ENCODE data around the gene GRIN1.

GRIN1 gene

GRCh38 chr9:137108608-137109249 is 30.2 kb upstream of the GRIN1 start:
- in situ Hi-C loops (cut with MboI; ENCODE audit: low pct_unique_long_range_greater_than_20kb, low sequenced_read_pairs, unreplicated experiment): no loop called here
- TF ChIP-seq CTCF (IDR thresholded peaks at IDR 0.05; ENCODE audit: extremely low read depth, insufficient read depth, missing control alignments): no peak
- DNase-seq (ENCODE audit: low spot score): no peak

- no peak for DNase-seq (ENCODE audit: low spot score)
- in situ Hi-C loops (cut with MboI; ENCODE audit: low pct_unique_long_range_greater_than_20kb, low sequenced_read_pairs, unreplicated experiment): no loop called here
- no peak for TF ChIP-seq CTCF (IDR thresholded peaks at IDR 0.05; ENCODE audit: extremely low read depth, insufficient read depth, missing control alignments)
Measured at GRCh38 chr9:137109250-137110146, 29.5 kb upstream of the GRIN1 start.

- DNase-seq (ENCODE audit: low spot score): no peak
- in situ Hi-C loops (cut with MboI; ENCODE audit: low pct_unique_long_range_greater_than_20kb, low sequenced_read_pairs, unreplicated experiment): no loop called here
- no peak for TF ChIP-seq CTCF (IDR thresholded peaks at IDR 0.05; ENCODE audit: extremely low read depth, insufficient read depth, missing control alignments)
Measured at GRCh38 chr9:137110147-137110910, 28.6 kb upstream of the GRIN1 start.

GRCh38 chr9:137110911-137111787 is 27.8 kb upstream of the GRIN1 start:
- in situ Hi-C loops (cut with MboI; ENCODE audit: low pct_unique_long_range_greater_than_20kb, low sequenced_read_pairs, unreplicated experiment): no loop called here
- TF ChIP-seq CTCF (IDR thresholded peaks at IDR 0.05; ENCODE audit: extremely low read depth, insufficient read depth, missing control alignments): no peak
- DNase-seq (ENCODE audit: low spot score): no peak

GRCh38 chr9:137111788-137112563 is 27.0 kb upstream of the GRIN1 start:
- in situ Hi-C loops (cut with MboI; ENCODE audit: low pct_unique_long_range_greater_than_20kb, low sequenced_read_pairs, unreplicated experiment): no loop called here
- no peak for DNase-seq (ENCODE audit: low spot score)

More at GRCh38 chr9:137111788-137112563, 27.0 kb upstream of the GRIN1 start:
- no peak for TF ChIP-seq CTCF (IDR thresholded peaks at IDR 0.05; ENCODE audit: extremely low read depth, insufficient read depth, missing control alignments)

Data from GM13977 (cell line).